Activated CD8-positive, alpha-beta memory T cell treated with anti-CD3 and anti-CD28 coated beads, Interleukin-2, amount 10 ng/mL, durations not matched to agents 7 days and 5 days (primary cell): ENCODE measurements around the gene ETV6. TPM values are rescaled to one million over a fixed set of nuclear protein-coding genes. Genes with fewer than 3 reads are reported as not detected.

Experiments
- ATAC-seq: fragments of 150-1000 bp; cut with Tn5 transposase; one replicate; pipeline ENCODE4 v1.10.0; 2021; ENCODE audit warnings: moderate library complexity
- CTCF ChIA-PET: fragments of 350-600 bp; sonication (Branson Sonifier 250); formaldehyde crosslinking; loops from one replicate; lab custom pipeline; 2021; ENCODE audit warnings: antibody characterized with exemption; lab: Charles Lee
- DNase-seq: peaks from one replicate; pipeline ENCODE4 v3.0.0-alpha.2; 2020
- H3K27ac Mint-ChIP-seq: one replicate; pipeline ENCODE4 v1.8.0; 2021; ENCODE audit warnings: mild to moderate bottlenecking, mixed read lengths
- H3K27me3 Mint-ChIP-seq: one replicate; pipeline ENCODE4 v1.8.0; 2021; ENCODE audit warnings: mixed read lengths
- H3K36me3 Mint-ChIP-seq: one replicate; pipeline ENCODE4 v1.8.0; 2021; ENCODE audit warnings: mild to moderate bottlenecking, mixed read lengths
- H3K4me1 Mint-ChIP-seq: one replicate; pipeline ENCODE4 v1.8.0; 2021; ENCODE audit warnings: mixed read lengths
- H3K4me3 Mint-ChIP-seq: one replicate; pipeline ENCODE4 v1.8.0; 2021; ENCODE audit warnings: mild to moderate bottlenecking, moderate library complexity, mixed read lengths
- H3K9me3 Mint-ChIP-seq: one replicate; pipeline ENCODE4 v1.8.0; 2022; ENCODE audit warnings: low read depth, mixed read lengths
- total RNA-seq, 2 experiments: library from RNA; stranded (reverse); gene quantifications; one replicate each; pipeline ENCODE4 v1.2.3, GENCODE V29; 2021

Gene ETV6
- total RNA-seq, 2 experiments from 2014 or later: 29.4 to 32.6 TPM

- H3K4me1 Mint-ChIP-seq: peaks cover 7% of the 10 kb centered on the region
Observed at GRCh38 chr12:11710906-11711305, 61.4 kb downstream of the ETV6 start.

GRCh38 chr12:11711651-11712327 lies 62.3 kb downstream of the ETV6 start:
- peaks cover 8% of the 10 kb centered on the region for H3K4me1 Mint-ChIP-seq
- DNase-seq (no peak), ATAC-seq (no peak)
- peaks cover 12% of the 10 kb centered on the region for H3K36me3 Mint-ChIP-seq
- no peak overlapping the region for H3K4me3 Mint-ChIP-seq
- no peak overlapping the region for H3K27ac Mint-ChIP-seq
- H3K27me3 Mint-ChIP-seq: no peaks in the 10 kb centered on the region
- CTCF ChIA-PET: interaction anchor here (0.5 kb wide), 1 partner anchor 616 kb away, joined by 3 read pairs; no protein-coding TSS in a partner anchor
- H3K9me3 Mint-ChIP-seq: no peaks in the 10 kb centered on the region

More at GRCh38 chr12:11710906-11711305, 61.4 kb downstream of the ETV6 start:
- H3K4me3 Mint-ChIP-seq: no peak overlapping the region
- H3K9me3 Mint-ChIP-seq: no peaks in the 10 kb centered on the region
- DNase-seq (no peak), ATAC-seq (no peak)
- H3K36me3 Mint-ChIP-seq: peaks cover 11% of the 10 kb centered on the region
- no peaks in the 10 kb centered on the region for H3K27me3 Mint-ChIP-seq
- H3K27ac Mint-ChIP-seq: no peak overlapping the region
- CTCF ChIA-PET: interaction anchor here (0.5 to 0.6 kb wide), 2 partner anchors 296 to 617 kb away, joined by 3 to 5 read pairs; no protein-coding TSS in a partner anchor

- ATAC-seq (no peak), DNase-seq (no peak)
- CTCF ChIA-PET: no interaction called here
- Mint-ChIP-seq H3K36me3 (peaks cover 12% of the 10 kb centered on the region), H3K4me3 (no peak overlapping the region), H3K9me3 (no peaks in the 10 kb centered on the region), H3K4me1 (peaks cover 8% of the 10 kb centered on the region), H3K27ac (no peak overlapping the region), H3K27me3 (no peaks in the 10 kb centered on the region)
Observed at GRCh38 chr12:11712491-11712890, 63.0 kb downstream of the ETV6 start.

GRCh38 chr12:11713202-11713601 lies 63.7 kb downstream of the ETV6 start:
- Mint-ChIP-seq H3K4me3 (no peak overlapping the region), H3K27me3 (no peaks in the 10 kb centered on the region), H3K9me3 (no peaks in the 10 kb centered on the region), H3K27ac (no peak overlapping the region), H3K4me1 (peaks cover 10% of the 10 kb centered on the region), H3K36me3 (peaks cover 14% of the 10 kb centered on the region)
- DNase-seq (no peak), ATAC-seq (no peak)
- CTCF ChIA-PET: no interaction called here

GRCh38 chr12:11714626-11715025 lies 65.2 kb downstream of the ETV6 start:
- peaks cover 20% of the 10 kb centered on the region for H3K4me1 Mint-ChIP-seq
- ATAC-seq (no peak), DNase-seq (no peak)
- no peak overlapping the region for H3K4me3 Mint-ChIP-seq
- CTCF ChIA-PET: no interaction called here
- H3K27ac Mint-ChIP-seq: no peak overlapping the region
- no peaks in the 10 kb centered on the region for H3K27me3 Mint-ChIP-seq
- no peaks in the 10 kb centered on the region for H3K9me3 Mint-ChIP-seq
- peaks cover 14% of the 10 kb centered on the region for H3K36me3 Mint-ChIP-seq

GRCh38 chr12:11715621-11716020 lies 66.1 kb downstream of the ETV6 start:
- CTCF ChIA-PET: no interaction called here
- H3K4me3 Mint-ChIP-seq: no peak overlapping the region
- H3K27ac Mint-ChIP-seq: no peak overlapping the region
- peaks cover 15% of the 10 kb centered on the region for H3K36me3 Mint-ChIP-seq
- ATAC-seq (no peak), DNase-seq (no peak)
- H3K4me1 Mint-ChIP-seq: peaks cover 23% of the 10 kb centered on the region
- H3K27me3 Mint-ChIP-seq: no peaks in the 10 kb centered on the region
- H3K9me3 Mint-ChIP-seq: no peaks in the 10 kb centered on the region

- ATAC-seq (no peak), DNase-seq (no peak)
- Mint-ChIP-seq H3K4me3 (no peak overlapping the region), H3K27ac (no peak overlapping the region), H3K27me3 (no peaks in the 10 kb centered on the region), H3K4me1 (peaks cover 22% of the 10 kb centered on the region), H3K9me3 (no peaks in the 10 kb centered on the region), H3K36me3 (peaks cover 14% of the 10 kb centered on the region)
- CTCF ChIA-PET: interaction anchor here (0.5 kb wide), 1 partner anchor 1121 kb away, joined by 3 read pairs; no protein-coding TSS in a partner anchor
Observed at GRCh38 chr12:11716794-11717518, 67.5 kb downstream of the ETV6 start.

- no peak overlapping the region for H3K4me3 Mint-ChIP-seq
- no peak overlapping the region for H3K27ac Mint-ChIP-seq
- no peak for DNase-seq
- no peaks in the 10 kb centered on the region for H3K9me3 Mint-ChIP-seq
- ATAC-seq: no peak
- peaks cover 21% of the 10 kb centered on the region for H3K4me1 Mint-ChIP-seq
- peaks cover 14% of the 10 kb centered on the region for H3K36me3 Mint-ChIP-seq
- CTCF ChIA-PET: no interaction called here
- no peaks in the 10 kb centered on the region for H3K27me3 Mint-ChIP-seq
Observed at GRCh38 chr12:11717519-11717961, 68.1 kb downstream of the ETV6 start.

- Mint-ChIP-seq H3K9me3 (no peaks in the 10 kb centered on the region), H3K4me3 (no peak overlapping the region), H3K36me3 (peaks cover 11% of the 10 kb centered on the region), H3K27me3 (no peaks in the 10 kb centered on the region), H3K4me1 (peaks cover 20% of the 10 kb centered on the region), H3K27ac (no peak overlapping the region)
- ATAC-seq (no peak), DNase-seq (no peak)
- CTCF ChIA-PET: no interaction called here
Observed at GRCh38 chr12:11718105-11718504, 68.6 kb downstream of the ETV6 start.

GRCh38 chr12:11718768-11719253 lies 69.3 kb downstream of the ETV6 start:
- Mint-ChIP-seq H3K36me3 (peaks cover 11% of the 10 kb centered on the region), H3K4me3 (no peak overlapping the region), H3K9me3 (no peaks in the 10 kb centered on the region), H3K27ac (no peak overlapping the region), H3K4me1 (peaks cover 18% of the 10 kb centered on the region), H3K27me3 (no peaks in the 10 kb centered on the region)
- ATAC-seq (no peak), DNase-seq (no peak)
- CTCF ChIA-PET: no interaction called here

- Mint-ChIP-seq H3K4me3 (no peak overlapping the region), H3K27ac (peak overlapping the region; percentile 11), H3K36me3 (peaks cover 6% of the 10 kb centered on the region), H3K9me3 (no peaks in the 10 kb centered on the region), H3K27me3 (no peaks in the 10 kb centered on the region), H3K4me1 (peaks cover 18% of the 10 kb centered on the region)
- ATAC-seq (peak; percentile 69), DNase-seq (peak; percentile 58)
- CTCF ChIA-PET: no interaction called here
Observed at GRCh38 chr12:11719678-11720099, 70.2 kb downstream of the ETV6 start.

GRCh38 chr12:11722071-11722470 lies 72.6 kb downstream of the ETV6 start:
- Mint-ChIP-seq H3K36me3 (peaks cover 12% of the 10 kb centered on the region), H3K9me3 (no peaks in the 10 kb centered on the region), H3K4me1 (peaks cover 22% of the 10 kb centered on the region), H3K27me3 (no peaks in the 10 kb centered on the region), H3K4me3 (no peak overlapping the region), H3K27ac (no peak overlapping the region)
- DNase-seq (no peak), ATAC-seq (no peak)
- CTCF ChIA-PET: interaction anchor here (0.8 to 1.0 kb wide), 3 partner anchors 9 to 195 kb away, joined by 3 to 5 read pairs (median 3); no protein-coding TSS in a partner anchor

- no peak for DNase-seq
- no peaks in the 10 kb centered on the region for H3K27me3 Mint-ChIP-seq
- no peak overlapping the region for H3K4me3 Mint-ChIP-seq
- H3K27ac Mint-ChIP-seq: no peak overlapping the region
- CTCF ChIA-PET: interaction anchor here (0.8 to 1.0 kb wide), 3 partner anchors 8 to 194 kb away, joined by 3 to 5 read pairs (median 3); no protein-coding TSS in a partner anchor
- peaks cover 27% of the 10 kb centered on the region for H3K4me1 Mint-ChIP-seq
- no peak for ATAC-seq
- no peaks in the 10 kb centered on the region for H3K9me3 Mint-ChIP-seq
- H3K36me3 Mint-ChIP-seq: peaks cover 12% of the 10 kb centered on the region
Observed at GRCh38 chr12:11722578-11723138, 73.2 kb downstream of the ETV6 start.
